HG03103 (cell line): ENCODE results near the gene RASL10B.
"Not testable (repeated sequence)": the region's sequence is repeated elsewhere in the genome, so short reads cannot be mapped to it uniquely, and the experiment has no call there.

Source experiments
- ATAC-seq: cut with Tn5 transposase; IDR thresholded peaks from one replicate; pipeline ENCODE4 v1.9.1; 2021; ENCODE audit warnings: low read depth; ENCODE audit not compliant: unreplicated experiment

The RASL10B gene

GRCh38 chr17:35731239-35731916 lies at the start of gene RASL10B:
TSS of gene RASL10B (plus strand) at chr17:35731639. CDS start at chr17:35735185, 3,546 bp downstream.
- no peak for ATAC-seq

GRCh38 chr17:35683591-35683990 lies 47.8 kb upstream of the RASL10B start:
- ATAC-seq, result no peak

GRCh38 chr17:35684055-35684802 lies 47.2 kb upstream of the RASL10B start:
- no peak for ATAC-seq

- ATAC-seq, result no peak
Observed at GRCh38 chr17:35692512-35693210, 38.8 kb upstream of the RASL10B start.

GRCh38 chr17:35693662-35694061 lies 37.8 kb upstream of the RASL10B start:
- no peak for ATAC-seq

GRCh38 chr17:35694906-35695305 lies 36.5 kb upstream of the RASL10B start:
- no peak for ATAC-seq

GRCh38 chr17:35695613-35696012 lies 35.8 kb upstream of the RASL10B start:
- ATAC-seq, result no peak

- no peak for ATAC-seq
Observed at GRCh38 chr17:35698800-35699199, 32.6 kb upstream of the RASL10B start.

- no peak for ATAC-seq
Observed at GRCh38 chr17:35700150-35700549, 31.3 kb upstream of the RASL10B start.

GRCh38 chr17:35701491-35701890 lies 29.9 kb upstream of the RASL10B start:
- ATAC-seq, result no peak

GRCh38 chr17:35703308-35703707 lies 28.1 kb upstream of the RASL10B start:
- not testable (repeated sequence) for ATAC-seq

GRCh38 chr17:35705230-35705629 lies 26.2 kb upstream of the RASL10B start:
- no peak for ATAC-seq

GRCh38 chr17:35705705-35706104 lies 25.7 kb upstream of the RASL10B start:
- ATAC-seq, result no peak

- ATAC-seq, result no peak
Observed at GRCh38 chr17:35708149-35708548, 23.3 kb upstream of the RASL10B start.

- no peak for ATAC-seq
Observed at GRCh38 chr17:35708951-35709350, 22.5 kb upstream of the RASL10B start.

GRCh38 chr17:35709874-35710273 lies 21.6 kb upstream of the RASL10B start:
- ATAC-seq, result no peak

- no peak for ATAC-seq
Observed at GRCh38 chr17:35710950-35711349, 20.5 kb upstream of the RASL10B start.

GRCh38 chr17:35713069-35713728 lies 18.2 kb upstream of the RASL10B start:
- ATAC-seq, result no peak

- ATAC-seq, result no peak
Observed at GRCh38 chr17:35714988-35715387, 16.5 kb upstream of the RASL10B start.

GRCh38 chr17:35715416-35715815 lies 16.0 kb upstream of the RASL10B start:
- no peak for ATAC-seq

GRCh38 chr17:35716173-35716572 lies 15.3 kb upstream of the RASL10B start:
- ATAC-seq, result no peak
